ENCODE measurements around the gene RPS27.
"Not testable (repeated sequence)": the region's sequence is repeated elsewhere in the genome, so short reads cannot be mapped to it uniquely, and the experiment has no call there.

RPS27 gene

GRCh38 chr1:153985941-153986761 lies 4.4 kb upstream of the RPS27 start, which contains the start of gene RAB13:
RAB13 (minus strand) TSS chr1:153986339; CDS start chr1:153986236, 103 bp downstream.
- DNase-seq (ENCODE audit: low read depth): no peak

GRCh38 chr1:153987621-153988020 lies 2.9 kb upstream of the RPS27 start:
- no peak for DNase-seq (ENCODE audit: low read depth)

- DNase-seq (ENCODE audit: low read depth): no peak
These were observed 629 bp downstream of the RPS27 start for GRCh38 chr1:153991151-153991630.

GRCh38 chr1:153991806-153992205 lies 1.2 kb downstream of the RPS27 start:
- DNase-seq (ENCODE audit: low read depth): no peak

GRCh38 chr1:153995202-153995601 lies 4.6 kb downstream of the RPS27 start:
- no peak for DNase-seq (ENCODE audit: low read depth)

GRCh38 chr1:153995640-153996039 lies 5.1 kb downstream of the RPS27 start:
- no peak for DNase-seq (ENCODE audit: low read depth)

GRCh38 chr1:153996882-153997281 lies 6.3 kb downstream of the RPS27 start:
- not testable (repeated sequence) for DNase-seq (ENCODE audit: low read depth)

GRCh38 chr1:154000420-154000819 lies 9.9 kb downstream of the RPS27 start:
- no peak for DNase-seq (ENCODE audit: low read depth)

GRCh38 chr1:154006136-154006535 lies 15.6 kb downstream of the RPS27 start:
- no peak for DNase-seq (ENCODE audit: low read depth)

GRCh38 chr1:154012129-154012528 lies 21.6 kb downstream of the RPS27 start:
- no peak for DNase-seq (ENCODE audit: low read depth)

- not testable (repeated sequence) for DNase-seq (ENCODE audit: low read depth)
These were observed 22.0 kb downstream of the RPS27 start for GRCh38 chr1:154012543-154012942.

- DNase-seq (ENCODE audit: low read depth): no peak
These were observed 23.8 kb downstream of the RPS27 start for GRCh38 chr1:154014154-154014907.

- DNase-seq (ENCODE audit: low read depth): no peak
These were observed 28.7 kb downstream of the RPS27 start for GRCh38 chr1:154019269-154019668.

- no peak for DNase-seq (ENCODE audit: low read depth)
These were observed 29.4 kb downstream of the RPS27 start for GRCh38 chr1:154019940-154020339.

GRCh38 chr1:154033697-154034096 lies 43.1 kb downstream of the RPS27 start:
- DNase-seq (ENCODE audit: low read depth): not testable (repeated sequence)

Data from activated T-cell treated with anti-CD3 and anti-CD28 coated beads for 48 hours (primary cell).